Thoracic aorta (tissue), 2 donors: ENCODE measurements around the gene RAG2. TPM values are rescaled to one million over a fixed set of nuclear protein-coding genes. Genes with fewer than 3 reads are reported as not detected.

ENCODE experiments used
- ATAC-seq: fragments of 150-250 bp; one replicate; pipeline ENCODE4 v1.8.0; 2017; ENCODE audit warnings: low read depth; ENCODE audit not compliant: insufficient number of reproducible peaks, low FRiP score
- DNase-seq: peaks from one replicate; pipeline ENCODE4 v3.0.0-alpha.2; 2020; ENCODE audit warnings: low spot score
- H3K27ac ChIP-seq, 2 donors: fragments of 200-600 bp; sonication (generic); 1 replicate in 1 of 2; 2 replicates in 1 of 2; pipeline ENCODE4 v1.5.1; 2016; ENCODE audit warnings: mild to moderate bottlenecking in 2 of 2, moderate library complexity in 2 of 2
- H3K27me3 ChIP-seq: fragments of 200-600 bp; sonication (generic); replicated peaks from 2 replicates; pipeline ENCODE4 v1.6.0; 2016; ENCODE audit warnings: mild to moderate bottlenecking; ENCODE audit not compliant: insufficient read depth
- H3K36me3 ChIP-seq: fragments of 200-600 bp; sonication (generic); one replicate; pipeline ENCODE4 v1.5.1; 2016
- H3K4me1 ChIP-seq, 2 donors: fragments of 200-600 bp; sonication (generic); 1 replicate in 1 of 2; 2 replicates in 1 of 2; pipeline versions ENCODE4 v1.5.1 to v1.6.0; 2016; ENCODE audit warnings: low read depth in 2 of 2, mild to moderate bottlenecking in 1 of 2; ENCODE audit not compliant: control insufficient read depth in 1 of 2
- H3K4me3 ChIP-seq: fragments of 200-600 bp; sonication (generic); 2 replicates; pipeline ENCODE4 v1.5.1; 2016; ENCODE audit warnings: mild to moderate bottlenecking
- H3K9me3 ChIP-seq: fragments of 200-600 bp; sonication (generic); 2 replicates; pipeline ENCODE4 v1.5.1; 2016
- CTCF ChIP-seq: fragments of 200-600 bp; sonication (generic); IDR thresholded peaks from one replicate; pipeline ENCODE4 v1.5.1; 2019; ENCODE audit warnings: antibody characterized with exemption
- total RNA-seq, 2 donors: library from RNA; depleted of rRNA; stranded (reverse); fragments of >200 nt; gene quantifications; one replicate each; pipeline versions ENCODE4 v1.1.0 to v1.2.3, GENCODE V29; 2016

RAG2 gene
- total RNA-seq, 2 donors from 2014 or later: not detected

- H3K4me1 ChIP-seq: no peaks in the 10 kb centered on the region
- no peak overlapping the region for H3K4me3 ChIP-seq
- no peak for ATAC-seq
- no peak overlapping the region for H3K27ac ChIP-seq
- DNase-seq: no peak
- no peak for TF ChIP-seq CTCF
- H3K27me3 ChIP-seq: no peaks in the 10 kb centered on the region
- no peaks in the 10 kb centered on the region for H3K9me3 ChIP-seq
- no peaks in the 10 kb centered on the region for H3K36me3 ChIP-seq
These were observed 11.3 kb upstream of the RAG2 start for GRCh38 chr11:36609383-36609782.

DNA sequence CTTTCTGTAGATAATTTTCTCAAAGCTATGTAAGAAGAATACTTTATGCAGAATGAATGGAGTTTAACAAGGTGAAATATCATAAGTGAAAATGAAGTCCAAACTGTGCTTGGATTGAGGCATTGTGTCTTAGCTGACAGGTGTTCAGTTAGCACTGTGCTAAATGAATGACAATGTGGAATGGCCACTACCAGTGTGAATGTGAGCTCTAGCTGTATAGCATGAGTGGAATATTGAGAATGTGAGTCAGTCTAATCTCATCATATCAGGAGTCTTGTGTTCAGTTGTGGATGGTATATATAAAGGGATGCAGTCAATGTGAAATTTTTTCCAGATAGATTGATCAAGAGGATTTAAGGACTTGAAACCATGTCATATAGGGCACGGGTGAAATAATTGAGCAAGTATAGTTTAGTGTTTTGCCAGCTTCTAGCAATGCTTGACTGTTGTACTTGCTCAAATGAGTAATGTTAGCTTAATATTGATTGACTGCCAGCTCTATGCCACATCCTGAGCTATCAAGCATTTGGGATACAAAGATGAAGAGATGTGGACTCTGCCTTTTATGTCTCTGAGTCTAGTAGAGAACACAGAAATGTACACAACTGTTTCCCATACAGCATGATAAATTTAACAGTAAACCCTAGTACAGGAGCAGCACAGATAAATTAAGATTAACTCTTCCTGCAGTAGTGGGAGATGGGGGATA, 10.6 kb upstream of the RAG2 start:
- H3K36me3 ChIP-seq: no peaks in the 10 kb centered on the region

GRCh38 chr11:36605221-36606216, 7.5 kb upstream of the RAG2 start:
- Histone ChIP-seq H3K4me3 (no peak overlapping the region), H3K27me3 (no peaks in the 10 kb centered on the region), H3K36me3 (no peaks in the 10 kb centered on the region), H3K27ac (no peak overlapping the region), H3K4me1 (no peaks in the 10 kb centered on the region), H3K9me3 (no peaks in the 10 kb centered on the region)
- no peak for ATAC-seq
- no peak for TF ChIP-seq CTCF
- no peak for DNase-seq

More for the DNA sequence above, 10.6 kb upstream of the RAG2 start:
- H3K9me3 ChIP-seq: no peaks in the 10 kb centered on the region
- no peak overlapping the region for H3K4me3 ChIP-seq
- DNase-seq: no peak
- H3K27me3 ChIP-seq: no peaks in the 10 kb centered on the region
- H3K27ac ChIP-seq: no peak overlapping the region
- no peak for ATAC-seq
- TF ChIP-seq CTCF: no peak
- H3K4me1 ChIP-seq: no peaks in the 10 kb centered on the region

DNA sequence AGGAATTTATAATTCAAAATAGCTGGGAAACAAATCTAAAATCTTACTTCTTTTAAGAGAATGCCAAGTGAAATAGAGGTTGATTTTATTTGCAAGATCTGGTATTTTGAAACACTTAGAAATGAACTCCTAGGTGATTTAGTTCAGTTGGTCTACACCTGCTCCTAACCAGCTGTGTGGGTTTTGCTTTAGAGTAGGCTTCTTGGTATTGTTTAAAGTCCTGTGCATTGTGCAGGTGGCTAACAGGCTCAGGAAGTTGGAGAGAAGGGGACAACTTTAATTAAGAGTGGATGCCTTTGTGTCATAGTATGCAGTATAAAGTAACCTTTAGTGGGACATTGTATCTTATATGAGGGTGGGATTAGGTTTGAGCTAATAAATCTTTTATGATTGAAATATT, 4.1 kb upstream of the RAG2 start:
- Histone ChIP-seq H3K4me3 (no peak overlapping the region), H3K4me1 (no peaks in the 10 kb centered on the region), H3K36me3 (no peaks in the 10 kb centered on the region), H3K27ac (no peak overlapping the region), H3K27me3 (no peaks in the 10 kb centered on the region), H3K9me3 (no peaks in the 10 kb centered on the region)
- DNase-seq (no peak), ATAC-seq (no peak)
- no peak for TF ChIP-seq CTCF

GRCh38 chr11:36601155-36601554, 3.1 kb upstream of the RAG2 start:
- DNase-seq (no peak), ATAC-seq (no peak)
- no peak for TF ChIP-seq CTCF

More at GRCh38 chr11:36601155-36601554, 3.1 kb upstream of the RAG2 start:
- no peaks in the 10 kb centered on the region for H3K9me3 ChIP-seq
- no peaks in the 10 kb centered on the region for H3K36me3 ChIP-seq
- no peaks in the 10 kb centered on the region for H3K27me3 ChIP-seq
- H3K27ac ChIP-seq: no peak overlapping the region
- H3K4me3 ChIP-seq: no peak overlapping the region
- no peaks in the 10 kb centered on the region for H3K4me1 ChIP-seq
